Activated CD4-positive, CD25-positive, alpha-beta regulatory T cell treated with anti-CD3 and anti-CD28 coated beads, Interleukin-2, amount 50 U/mL, for 24 hours (primary cell): ENCODE data around the gene FGFR1OP2.

Source experiments
- ATAC-seq, 2 donors: fragments of 150-1000 bp; cut with Tn5 transposase; one replicate each; pipeline ENCODE4 v1.10.0; 2021; ENCODE audit warnings: mild to moderate bottlenecking in 1 of 2, moderate library complexity in 1 of 2

The FGFR1OP2 gene

DNA sequence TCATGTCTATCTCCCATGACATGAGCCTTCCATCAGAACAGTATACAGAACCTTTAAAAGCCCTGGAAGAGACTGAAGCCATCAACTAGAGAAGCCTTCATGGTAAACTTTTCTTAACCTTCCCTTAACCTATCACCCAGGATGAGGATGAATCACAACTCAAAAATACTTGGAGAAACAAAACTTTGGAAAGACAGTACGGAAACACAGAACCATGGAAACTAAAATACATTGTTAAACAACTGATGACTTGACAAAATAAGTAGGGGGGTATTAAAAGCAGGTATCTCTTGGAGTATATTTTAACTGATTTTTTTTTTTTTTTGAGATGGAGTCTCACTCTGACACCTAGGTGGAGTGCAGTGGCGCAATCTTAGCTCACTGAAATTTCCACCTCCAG is 67.2 kb downstream of the FGFR1OP2 start:
- no peak for ATAC-seq

DNA sequence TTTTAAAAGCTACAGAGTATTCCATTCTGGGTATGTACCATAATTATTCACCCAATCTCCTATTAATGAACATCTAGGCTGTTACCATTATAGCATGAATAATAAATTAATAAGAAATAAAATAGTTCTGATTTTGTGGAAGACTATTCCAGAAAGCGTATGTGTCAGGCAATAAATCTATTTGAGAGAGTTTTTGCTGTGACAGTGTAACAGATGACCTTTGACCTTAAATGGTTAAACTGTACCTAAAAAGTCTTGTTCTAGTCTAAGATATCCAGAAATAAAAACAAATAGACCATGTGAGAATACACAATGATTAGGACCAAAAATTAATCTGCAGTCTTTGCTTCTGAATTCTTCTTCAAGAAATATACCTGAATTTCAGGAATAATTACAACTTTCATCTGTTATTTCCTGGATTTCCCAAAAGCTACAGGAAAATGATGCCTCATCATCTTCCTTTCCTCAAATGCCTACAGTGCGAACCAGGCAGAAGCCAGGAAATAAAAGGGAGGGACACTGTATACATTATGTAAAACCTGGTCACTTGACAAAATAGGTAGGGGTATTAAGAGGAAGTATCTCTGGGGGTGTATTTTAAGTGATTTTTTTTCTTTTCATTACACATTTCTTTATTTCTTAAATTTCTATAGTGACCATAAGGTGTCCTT is 68.7 kb downstream of the FGFR1OP2 start:
- no peak for ATAC-seq

DNA sequence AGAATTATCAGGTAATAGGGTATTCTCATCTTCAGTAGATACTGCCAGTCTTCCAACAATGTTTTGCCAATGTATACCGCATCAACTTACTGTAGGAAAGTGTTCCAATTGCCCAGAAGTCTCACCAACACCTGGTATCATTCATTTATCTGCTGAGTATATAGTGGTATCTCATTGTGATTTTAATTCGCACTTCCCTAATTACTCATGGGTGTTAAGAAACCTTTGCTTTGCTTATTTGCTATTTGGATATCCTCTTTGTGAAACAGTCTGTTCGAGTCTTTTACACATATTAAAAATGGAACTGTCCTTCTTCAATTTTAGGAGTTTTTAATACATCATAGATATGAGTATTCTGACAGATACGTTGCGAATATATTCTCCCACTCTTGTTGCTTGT is 69.8 kb downstream of the FGFR1OP2 start:
- no peak for ATAC-seq

- ATAC-seq, result no peak
Measured at GRCh38 chr12:27009881-27010301, 71.6 kb downstream of the FGFR1OP2 start.

DNA sequence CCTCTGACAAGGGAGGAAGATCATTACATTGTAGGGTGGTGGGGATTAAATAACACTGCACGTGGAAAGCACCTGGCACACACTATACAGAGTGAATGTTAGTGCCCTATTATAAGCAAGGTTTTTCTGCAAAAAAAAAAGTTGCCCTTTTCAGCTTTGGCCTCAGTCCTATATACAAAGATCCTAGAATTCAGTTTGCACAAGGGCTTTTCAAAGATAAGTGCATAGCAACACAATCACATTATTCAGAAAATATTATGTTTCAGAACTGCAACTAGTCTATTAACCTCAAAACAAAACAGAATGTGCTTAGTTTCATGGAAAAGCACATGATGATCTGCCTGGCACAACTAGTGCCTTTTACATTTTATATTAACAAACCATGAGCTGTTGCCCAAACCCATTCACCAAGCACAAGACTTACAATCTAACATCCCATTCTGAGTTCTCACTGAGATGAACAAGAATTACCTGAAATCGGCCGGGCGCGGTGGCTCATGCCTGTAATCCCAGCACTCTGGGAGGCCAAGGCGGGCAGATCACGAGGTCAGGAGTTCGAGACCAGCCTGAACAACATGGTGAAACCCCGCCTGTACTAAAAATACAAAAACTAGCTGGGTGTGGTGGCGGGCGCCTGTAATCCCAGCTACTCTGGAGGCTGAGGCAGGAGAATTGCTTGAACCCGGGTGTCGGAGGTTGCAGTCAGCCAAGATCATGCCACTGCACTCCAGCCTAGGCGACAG is 74.1 kb downstream of the FGFR1OP2 start:
- ATAC-seq, result no peak

DNA sequence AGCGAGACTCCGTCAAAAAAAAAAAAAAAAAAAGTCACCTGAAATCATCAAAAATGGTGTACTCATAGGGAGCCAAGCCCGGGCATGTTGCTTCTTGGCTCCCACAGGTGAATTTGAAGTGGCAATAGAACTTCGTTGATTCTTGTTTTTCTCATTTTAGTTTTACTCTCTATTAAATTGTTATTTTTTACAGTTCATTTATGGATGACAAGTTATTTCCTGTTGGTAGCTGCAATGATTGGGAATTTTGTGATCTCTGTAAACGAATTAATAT is 74.6 kb downstream of the FGFR1OP2 start:
- no peak for ATAC-seq

GRCh38 chr12:27013611-27014084 is 75.4 kb downstream of the FGFR1OP2 start:
- ATAC-seq, result peak; percentile 6 to 14

DNA sequence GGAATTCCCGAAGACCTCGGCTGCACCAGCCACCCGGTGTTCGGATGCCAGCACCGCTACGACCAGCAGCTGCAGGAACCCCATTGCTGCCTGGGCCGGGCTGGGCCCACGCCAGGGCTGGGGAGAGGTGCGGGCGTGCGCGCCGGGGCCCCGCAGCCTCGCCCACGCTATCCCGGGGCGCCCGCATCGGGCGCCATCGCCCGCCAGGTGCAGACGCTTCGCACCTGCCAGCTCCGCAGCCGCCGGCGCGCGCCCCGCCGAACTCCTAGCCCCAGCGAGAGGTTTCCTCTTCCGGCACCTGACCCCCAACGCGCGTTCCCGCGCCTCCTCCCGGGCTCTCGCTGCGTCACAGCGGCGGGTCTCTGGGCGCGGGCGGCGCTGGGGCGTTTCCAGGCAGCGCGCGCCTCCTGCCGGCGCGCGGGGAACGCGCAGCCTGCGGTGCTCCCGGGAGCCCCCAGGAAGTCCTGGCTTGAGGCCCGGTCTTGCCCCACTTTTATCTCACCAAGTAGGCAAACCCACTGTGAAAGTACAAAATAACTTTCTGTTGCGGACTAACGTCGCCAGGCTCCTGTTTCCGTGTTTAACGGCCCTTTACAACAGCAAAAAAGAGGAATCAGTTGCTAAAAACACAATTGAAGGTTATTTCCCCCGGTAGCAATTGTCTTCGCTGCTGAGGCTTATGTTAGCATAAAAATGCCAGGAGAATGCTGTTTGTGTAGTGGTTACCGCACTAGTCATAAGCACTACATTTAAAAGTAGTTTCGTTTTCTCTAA is 76.0 kb downstream of the FGFR1OP2 start, which contains the start of gene TM7SF3:
TSS of gene TM7SF3 (minus strand) at position 300 of the 774 bp plus-strand sequence. CDS start at position 84, 216 bp downstream.
- peak; percentile 88 to 91 for ATAC-seq

DNA sequence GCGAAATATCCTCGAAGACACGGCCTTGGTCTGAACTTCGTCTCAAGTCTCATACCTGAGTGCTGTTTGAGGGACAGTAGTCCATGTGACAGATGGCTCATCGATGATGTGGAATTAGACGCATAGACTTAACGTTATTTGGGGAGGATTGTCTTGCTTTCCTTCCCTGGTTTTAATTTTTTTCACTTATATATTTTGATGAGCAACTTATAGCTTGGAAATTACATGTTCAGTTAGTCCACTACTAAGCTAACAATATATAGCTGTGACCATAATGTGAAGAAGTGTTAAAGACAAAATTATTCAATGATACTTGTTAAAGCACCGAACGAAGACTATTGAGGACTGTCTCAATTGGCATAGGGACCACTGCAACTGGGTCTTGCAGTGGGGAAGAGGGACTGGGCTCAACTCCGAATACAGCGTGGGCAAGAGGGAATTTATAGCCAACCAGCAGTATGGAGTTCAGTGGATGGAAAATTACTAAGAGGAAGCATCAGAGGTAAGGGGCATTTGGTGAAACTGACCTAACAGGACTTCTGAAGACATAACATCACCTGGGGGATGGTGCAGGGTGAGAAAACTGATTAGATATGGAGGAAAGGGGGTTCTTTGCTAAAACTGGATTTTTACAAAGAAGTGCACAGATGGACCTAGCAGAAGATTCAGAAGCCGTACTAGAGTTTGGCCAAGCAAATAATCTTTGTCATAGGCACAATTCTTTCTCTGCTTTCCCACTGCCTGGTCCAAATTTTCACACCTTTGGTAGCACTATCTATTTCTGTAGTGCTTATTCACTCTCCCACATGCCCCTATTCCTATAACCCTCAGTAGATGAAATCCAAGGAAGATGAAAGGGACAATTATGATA is 76.8 kb downstream of the FGFR1OP2 start:
- no peak for ATAC-seq

DNA sequence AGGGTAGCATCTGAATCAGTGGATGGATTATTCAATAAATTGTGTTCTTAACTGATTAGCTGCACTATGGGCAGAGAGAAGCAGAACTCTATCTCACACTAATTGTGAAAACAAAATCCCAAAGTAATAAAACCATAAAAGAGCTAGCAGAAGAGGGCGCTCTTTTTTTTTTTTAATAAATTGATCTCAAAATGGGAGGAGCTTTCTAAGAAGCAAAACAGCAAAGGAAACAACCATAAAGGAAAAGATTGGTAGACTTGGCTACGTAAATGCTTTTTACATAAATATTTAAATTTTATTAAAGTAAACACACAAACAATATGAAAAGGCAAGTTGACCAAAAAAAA is 77.4 kb downstream of the FGFR1OP2 start:
- no peak for ATAC-seq
